Vagina (tissue), 2 donors: ENCODE measurements around the gene PIGC. TPM values are rescaled to one million over a fixed set of nuclear protein-coding genes. Genes with fewer than 3 reads are reported as not detected.
"Not testable (repeated sequence)": the region's sequence is repeated elsewhere in the genome, so short reads cannot be mapped to it uniquely, and the experiment has no call there.

ENCODE experiments used
- DNase-seq, 2 donors: peaks; one replicate each; pipeline ENCODE4 v3.0.0-alpha.2; 2017; ENCODE audit errors: extremely low spot score in 2 of 2
- H3K27ac ChIP-seq: fragments of 200-600 bp; sonication (generic); one replicate; pipeline ENCODE4 v1.5.1; 2019
- H3K27me3 ChIP-seq: fragments of 200-600 bp; sonication (generic); one replicate; pipeline ENCODE4 v1.5.1; 2019
- H3K36me3 ChIP-seq, 2 donors: fragments of 200-600 bp; sonication (generic); one replicate each; pipeline ENCODE4 v1.5.1; 2017 to 2019
- H3K4me1 ChIP-seq: fragments of 200-600 bp; sonication (generic); one replicate; pipeline ENCODE4 v1.5.1; 2019
- H3K4me3 ChIP-seq, 2 donors: fragments of 200-600 bp; sonication (generic); 1 replicate in 1 of 2; 2 replicates in 1 of 2; pipeline ENCODE4 v1.5.1; 2016 to 2019
- H3K9me3 ChIP-seq: fragments of 200-600 bp; sonication (generic); one replicate; pipeline ENCODE4 v1.5.1; 2019
- CTCF ChIP-seq, 3 experiments: fragments of 450-650 bp in 2 of 3; fragments of 200-600 bp in 1 of 3; sonication (generic) in 1 of 3; IDR thresholded peaks; one replicate each; pipeline ENCODE4 v1.5.1; 2017 to 2019; ENCODE audit warnings: antibody characterized with exemption in 3 of 3, mild to moderate bottlenecking in 2 of 3, moderate library complexity in 2 of 3
- POLR2A ChIP-seq, 2 donors: fragments of 450-650 bp; IDR thresholded peaks; one replicate each; pipeline ENCODE4 v1.6.1; 2017; ENCODE audit warnings: antibody characterized with exemption in 2 of 2, mild to moderate bottlenecking in 2 of 2, moderate library complexity in 2 of 2
- POLR2AphosphoS5 ChIP-seq, 2 donors: sonication (generic); formaldehyde crosslinking; IDR thresholded peaks; one replicate each; pipeline ENCODE4 v1.9.0; 2017; ENCODE audit warnings: antibody characterized with exemption in 2 of 2, mild to moderate bottlenecking in 2 of 2, low read depth in 1 of 2; ENCODE audit not compliant: insufficient read depth in 1 of 2
- intact Hi-C: fragments of 100-400 bp; cut with DNase I; formaldehyde crosslinking; loops from one replicate; pipeline ENCODE4 v1.15.1; 2023
- total RNA-seq: library from RNA; depleted of rRNA; stranded (reverse); fragments of >200 nt; gene quantifications from one replicate; pipeline ENCODE4 v1.2.3, GENCODE V29; 2016

Gene PIGC
- total RNA-seq, 1 donor from 2014 or later, result 14.5 TPM

DNA sequence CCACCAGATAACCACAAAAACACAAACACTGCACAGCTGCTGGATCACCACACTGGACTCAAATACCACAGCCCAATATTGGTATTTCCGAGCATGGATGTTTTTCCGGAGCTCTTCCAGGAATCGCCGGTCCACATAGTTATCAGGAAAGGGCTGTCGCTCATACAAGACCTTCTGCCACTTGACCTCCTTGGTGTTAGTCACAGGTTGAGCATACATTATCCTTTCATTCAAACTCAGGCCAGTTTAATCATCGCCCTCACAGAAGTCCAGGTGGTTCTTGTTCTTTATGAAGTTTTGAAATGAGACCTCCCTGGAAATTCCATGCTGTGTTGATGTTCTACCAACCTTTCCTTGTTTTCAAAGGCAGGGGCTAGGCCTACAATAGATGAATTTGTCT, 1.5 kb downstream of the PIGC start:
- no peaks in the 10 kb centered on the region for H3K36me3 ChIP-seq
- intact Hi-C loops, result loop anchor here (10.0 kb wide), 1 partner anchor 438 kb away; no protein-coding TSS in a partner anchor
- TF ChIP-seq CTCF (IDR thresholded peaks at IDR 0.05) (no peak), POLR2AphosphoS5 (IDR thresholded peaks at IDR 0.05; ENCODE audit: insufficient read depth in 1 of 2, low read depth in 1 of 2) (no peak), POLR2A (IDR thresholded peaks at IDR 0.05) (no peak)

GRCh38 chr1:172437183-172437582, 6.7 kb downstream of the PIGC start:
- peaks cover 19% of the 10 kb centered on the region for H3K4me1 ChIP-seq
- H3K36me3 ChIP-seq, intact Hi-C loops, H3K9me3 ChIP-seq, H3K27me3 ChIP-seq, H3K27ac ChIP-seq, H3K4me3 ChIP-seq, DNase-seq: not testable (repeated sequence)

More for the DNA sequence above, 1.5 kb downstream of the PIGC start:
- H3K27ac ChIP-seq, result no peak overlapping the region
- peaks cover 31% of the 10 kb centered on the region for H3K4me1 ChIP-seq
- DNase-seq, result no peak
- no peaks in the 10 kb centered on the region for H3K9me3 ChIP-seq
- peak overlapping the region in 1 of 2 donors; percentile 99 for H3K4me3 ChIP-seq
- no peaks in the 10 kb centered on the region for H3K27me3 ChIP-seq

- intact Hi-C loops, result no loop called here
- Histone ChIP-seq H3K4me1 (peaks cover 19% of the 10 kb centered on the region), H3K36me3 (no peaks in the 10 kb centered on the region), H3K27me3 (no peaks in the 10 kb centered on the region), H3K4me3 (no peak overlapping the region), H3K27ac (no peak overlapping the region), H3K9me3 (no peaks in the 10 kb centered on the region)
- no peak for DNase-seq
- TF ChIP-seq CTCF (IDR thresholded peaks at IDR 0.05) (no peak), POLR2AphosphoS5 (IDR thresholded peaks at IDR 0.05; ENCODE audit: insufficient read depth in 1 of 2, low read depth in 1 of 2) (peak; percentile 45 to 48), POLR2A (IDR thresholded peaks at IDR 0.05) (no peak)
These were observed 12.1 kb downstream of the PIGC start for GRCh38 chr1:172431721-172432192.

- DNase-seq, result no peak
- Histone ChIP-seq H3K27me3 (no peaks in the 10 kb centered on the region), H3K27ac (no peak overlapping the region), H3K36me3 (no peaks in the 10 kb centered on the region), H3K4me3 (no peak overlapping the region), H3K4me1 (peaks cover 19% of the 10 kb centered on the region), H3K9me3 (no peaks in the 10 kb centered on the region)
- intact Hi-C loops, result no loop called here
- no peak for TF ChIP-seq POLR2AphosphoS5 (IDR thresholded peaks at IDR 0.05; ENCODE audit: insufficient read depth in 1 of 2, low read depth in 1 of 2)
These were observed 12.7 kb downstream of the PIGC start for GRCh38 chr1:172431204-172431603.

- no peaks in the 10 kb centered on the region for H3K9me3 ChIP-seq
- TF ChIP-seq POLR2AphosphoS5 (IDR thresholded peaks at IDR 0.05; ENCODE audit: insufficient read depth in 1 of 2, low read depth in 1 of 2), result no peak
- no peak for TF ChIP-seq CTCF (IDR thresholded peaks at IDR 0.05)
- TF ChIP-seq POLR2A (IDR thresholded peaks at IDR 0.05), result no peak
- no peaks in the 10 kb centered on the region for H3K36me3 ChIP-seq
- peaks cover 19% of the 10 kb centered on the region for H3K4me1 ChIP-seq
- no peak overlapping the region for H3K27ac ChIP-seq
- no peaks in the 10 kb centered on the region for H3K27me3 ChIP-seq
- no peak overlapping the region for H3K4me3 ChIP-seq
- no peak for DNase-seq
- intact Hi-C loops, result no loop called here
These were observed 13.8 kb downstream of the PIGC start for GRCh38 chr1:172430128-172430454.

GRCh38 chr1:172429331-172430127, 14.3 kb downstream of the PIGC start:
- no peaks in the 10 kb centered on the region for H3K9me3 ChIP-seq
- no peaks in the 10 kb centered on the region for H3K36me3 ChIP-seq
- H3K27ac ChIP-seq, result no peak overlapping the region
- no peaks in the 10 kb centered on the region for H3K27me3 ChIP-seq
- peaks cover 19% of the 10 kb centered on the region for H3K4me1 ChIP-seq
- no peak overlapping the region for H3K4me3 ChIP-seq
- TF ChIP-seq CTCF (IDR thresholded peaks at IDR 0.05) (peak; percentile 43 to 64 (median 63)), POLR2A (IDR thresholded peaks at IDR 0.05) (no peak), POLR2AphosphoS5 (IDR thresholded peaks at IDR 0.05; ENCODE audit: insufficient read depth in 1 of 2, low read depth in 1 of 2) (peak in 1 of 2 donors; percentile 36)
- DNase-seq, result no peak
- intact Hi-C loops, result no loop called here
